Medulla oblongata (tissue), 1 donor: ENCODE measurements around the gene PPP1R8.

Source experiments
- DNase-seq: peaks from one replicate; pipeline ENCODE4 v3.0.0-alpha.2; 2015; ENCODE audit errors: extremely low spot score

Gene PPP1R8

GRCh38 chr1:27872059-27872801, 41.6 kb downstream of the PPP1R8 start, which contains the start of gene THEMIS2:
THEMIS2 (plus strand) TSS chr1:27872544; CDS start chr1:27872572, 28 bp downstream.
- peak; percentile 58 for DNase-seq

- no peak for DNase-seq
Observed at GRCh38 chr1:27872802-27873551, 42.4 kb downstream of the PPP1R8 start.

- DNase-seq, result no peak
Observed at GRCh38 chr1:27873671-27874384, 43.2 kb downstream of the PPP1R8 start.

GRCh38 chr1:27876341-27877114, 45.9 kb downstream of the PPP1R8 start:
- no peak for DNase-seq

GRCh38 chr1:27877115-27877416, 46.5 kb downstream of the PPP1R8 start:
- no peak for DNase-seq

GRCh38 chr1:27878039-27878438, 47.5 kb downstream of the PPP1R8 start:
- DNase-seq, result no peak

GRCh38 chr1:27878787-27879335, 48.3 kb downstream of the PPP1R8 start:
- no peak for DNase-seq

GRCh38 chr1:27879374-27880082, 48.9 kb downstream of the PPP1R8 start:
- DNase-seq, result no peak

- DNase-seq, result no peak
Observed at GRCh38 chr1:27882543-27882903, 51.9 kb downstream of the PPP1R8 start.

- no peak for DNase-seq
Observed at GRCh38 chr1:27883536-27883935, 53.0 kb downstream of the PPP1R8 start.

- peak; percentile 48 for DNase-seq
Observed at GRCh38 chr1:27884006-27884954, 53.7 kb downstream of the PPP1R8 start.

GRCh38 chr1:27885114-27885528, 54.5 kb downstream of the PPP1R8 start:
- DNase-seq, result peak; percentile 71

GRCh38 chr1:27885621-27886352, 55.2 kb downstream of the PPP1R8 start:
- no peak for DNase-seq

GRCh38 chr1:27886353-27886679, 55.7 kb downstream of the PPP1R8 start:
- DNase-seq, result no peak

- no peak for DNase-seq
Observed at GRCh38 chr1:27886744-27887143, 56.2 kb downstream of the PPP1R8 start.

GRCh38 chr1:27887215-27888021, 56.8 kb downstream of the PPP1R8 start:
- DNase-seq, result peak; percentile 52

- DNase-seq, result peak; percentile 35
Observed at GRCh38 chr1:27889506-27889905, 58.9 kb downstream of the PPP1R8 start.

GRCh38 chr1:27891196-27891889, 60.8 kb downstream of the PPP1R8 start:
- DNase-seq, result peak; percentile 86
